Measurements from ENCODE around the gene TNS2. TPM values are rescaled to one million over a fixed set of nuclear protein-coding genes. Genes with fewer than 3 reads are reported as not detected.
"Not testable (repeated sequence)": the region's sequence is repeated elsewhere in the genome, so short reads cannot be mapped to it uniquely, and the experiment has no call there.

The TNS2 gene
- total RNA-seq, 1 donor from 2014 or later, result 21.8 TPM

DNA sequence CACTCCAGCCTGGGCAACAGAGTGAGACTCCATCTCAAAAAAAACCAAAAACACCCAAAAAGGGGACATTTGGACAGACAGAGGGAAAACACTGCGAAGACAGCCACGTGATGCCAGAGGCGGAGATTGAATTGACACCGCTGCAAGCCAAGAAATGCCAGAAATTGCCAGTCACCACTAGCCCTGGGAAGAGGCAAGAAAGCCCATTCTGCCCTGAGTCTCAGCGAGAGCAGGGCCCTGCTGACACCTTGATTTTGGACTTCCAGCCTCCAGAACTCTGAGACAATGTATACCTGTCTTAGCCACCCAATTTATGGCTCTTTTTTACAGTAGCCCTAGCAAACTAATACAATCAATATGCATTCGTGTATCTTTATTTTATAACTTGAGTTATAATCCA, 40.2 kb downstream of the TNS2 start:
- Mint-ChIP-seq H3K27me3 (no peaks in the 10 kb centered on the region), H3K4me1 (ENCODE audit: unreplicated experiment) (peaks cover 8% of the 10 kb centered on the region), H3K36me3 (no peaks in the 10 kb centered on the region), H3K27ac (no peak overlapping the region), H3K4me3 (no peak overlapping the region), H3K9me3 (no peaks in the 10 kb centered on the region)
- DNase-seq (ENCODE audit: extremely low spot score, unreplicated experiment), result no peak
- TF ChIP-seq, protein P1, sequence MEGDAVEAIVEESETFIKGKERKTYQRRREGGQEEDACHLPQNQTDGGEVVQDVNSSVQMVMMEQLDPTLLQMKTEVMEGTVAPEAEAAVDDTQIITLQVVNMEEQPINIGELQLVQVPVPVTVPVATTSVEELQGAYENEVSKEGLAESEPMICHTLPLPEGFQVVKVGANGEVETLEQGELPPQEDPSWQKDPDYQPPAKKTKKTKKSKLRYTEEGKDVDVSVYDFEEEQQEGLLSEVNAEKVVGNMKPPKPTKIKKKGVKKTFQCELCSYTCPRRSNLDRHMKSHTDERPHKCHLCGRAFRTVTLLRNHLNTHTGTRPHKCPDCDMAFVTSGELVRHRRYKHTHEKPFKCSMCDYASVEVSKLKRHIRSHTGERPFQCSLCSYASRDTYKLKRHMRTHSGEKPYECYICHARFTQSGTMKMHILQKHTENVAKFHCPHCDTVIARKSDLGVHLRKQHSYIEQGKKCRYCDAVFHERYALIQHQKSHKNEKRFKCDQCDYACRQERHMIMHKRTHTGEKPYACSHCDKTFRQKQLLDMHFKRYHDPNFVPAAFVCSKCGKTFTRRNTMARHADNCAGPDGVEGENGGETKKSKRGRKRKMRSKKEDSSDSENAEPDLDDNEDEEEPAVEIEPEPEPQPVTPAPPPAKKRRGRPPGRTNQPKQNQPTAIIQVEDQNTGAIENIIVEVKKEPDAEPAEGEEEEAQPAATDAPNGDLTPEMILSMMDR (conservative IDR thresholded peaks at IDR 0.05), result no peak

DNA sequence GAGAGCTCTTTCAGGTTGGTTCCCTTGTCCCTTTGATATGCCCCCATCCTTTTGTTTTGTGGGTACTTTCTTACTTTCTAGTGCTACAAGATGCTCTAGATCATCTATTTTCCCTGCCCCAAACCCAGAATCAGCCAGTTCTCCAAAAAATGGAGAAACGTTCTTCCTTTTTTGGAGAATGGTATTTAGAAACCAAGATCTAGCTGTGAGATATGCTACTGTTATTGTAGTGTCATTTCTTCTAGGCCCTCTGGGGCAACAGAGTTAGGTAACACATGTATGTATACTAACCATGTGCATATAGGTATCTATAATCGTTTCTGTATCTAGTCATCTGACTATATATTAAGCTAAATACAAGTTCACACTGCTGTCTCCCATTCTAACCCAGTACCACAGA, 40.7 kb downstream of the TNS2 start:
- Mint-ChIP-seq H3K27me3 (peaks cover 3% of the 10 kb centered on the region), H3K4me1 (ENCODE audit: unreplicated experiment) (peaks cover 8% of the 10 kb centered on the region)

DNA sequence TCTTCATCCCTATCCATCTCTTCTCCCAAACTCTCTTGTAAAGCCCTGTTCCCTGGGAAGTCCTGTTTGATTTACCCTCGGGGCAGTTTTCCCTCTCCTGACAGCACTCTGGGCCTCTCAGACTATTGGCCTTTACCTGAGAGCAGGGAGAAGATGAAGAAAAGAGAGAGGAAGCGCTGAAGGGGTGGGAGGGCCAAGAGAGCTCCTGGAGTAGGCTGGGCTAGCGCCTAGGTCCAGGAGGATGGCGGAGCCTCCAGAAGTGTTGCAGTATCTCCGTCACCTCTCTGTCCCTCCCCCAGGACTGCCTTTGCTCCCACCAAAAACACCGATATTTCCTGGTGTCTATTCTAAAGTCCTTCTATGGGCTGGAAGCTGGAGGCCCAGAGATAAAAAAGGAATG, 41.9 kb downstream of the TNS2 start:
- Mint-ChIP-seq H3K4me1 (ENCODE audit: unreplicated experiment) (peaks cover 15% of the 10 kb centered on the region), H3K9me3 (no peaks in the 10 kb centered on the region), H3K36me3 (no peaks in the 10 kb centered on the region), H3K27me3 (peaks cover 10% of the 10 kb centered on the region), H3K4me3 (no peak overlapping the region), H3K27ac (no peak overlapping the region)
- DNase-seq (ENCODE audit: extremely low spot score, unreplicated experiment), result no peak
- TF ChIP-seq, protein P1 (conservative IDR thresholded peaks at IDR 0.05), result no peak

More for the DNA sequence above, 40.7 kb downstream of the TNS2 start:
- no peaks in the 10 kb centered on the region for H3K36me3 Mint-ChIP-seq
- H3K9me3 Mint-ChIP-seq, result no peaks in the 10 kb centered on the region
- DNase-seq (ENCODE audit: extremely low spot score, unreplicated experiment), result no peak
- no peak overlapping the region for H3K4me3 Mint-ChIP-seq
- TF ChIP-seq, protein P1 (conservative IDR thresholded peaks at IDR 0.05), result no peak
- no peak overlapping the region for H3K27ac Mint-ChIP-seq

DNA sequence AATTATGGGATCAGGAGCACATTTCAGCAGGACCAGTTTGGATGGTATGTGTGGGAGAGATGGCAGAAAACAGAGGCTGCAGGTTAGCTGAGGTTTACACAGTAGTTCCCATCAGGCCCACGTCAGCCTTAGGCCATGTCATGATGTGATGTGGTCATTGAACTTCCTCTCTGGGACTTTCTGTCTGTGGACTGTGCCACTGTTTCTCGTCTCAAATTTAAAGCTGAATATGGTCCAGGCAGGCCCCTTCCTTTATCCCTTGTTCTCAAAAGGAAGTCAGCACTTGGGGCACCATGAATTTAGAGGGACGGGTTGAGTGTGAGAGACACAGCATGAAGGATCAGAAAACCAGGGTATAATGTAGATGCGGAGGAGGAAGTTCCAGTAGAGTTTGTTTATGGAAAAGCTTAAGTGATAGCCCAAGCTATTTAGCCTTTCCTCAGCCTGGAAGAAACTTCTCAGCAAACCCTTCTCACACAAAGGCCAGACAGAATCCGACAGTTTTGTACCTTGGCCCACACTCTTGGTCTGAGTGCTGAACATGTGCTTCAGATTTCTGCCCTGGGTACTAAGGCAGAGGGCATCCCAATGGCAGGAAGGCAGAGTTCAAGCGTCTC, 44.0 kb downstream of the TNS2 start:
- peaks cover 24% of the 10 kb centered on the region for H3K27me3 Mint-ChIP-seq
- no peaks in the 10 kb centered on the region for H3K36me3 Mint-ChIP-seq
- H3K27ac Mint-ChIP-seq, result peak overlapping the region; percentile 10
- DNase-seq (ENCODE audit: extremely low spot score, unreplicated experiment), result no peak
- no peak overlapping the region for H3K4me3 Mint-ChIP-seq
- peaks cover 29% of the 10 kb centered on the region for H3K4me1 Mint-ChIP-seq (ENCODE audit: unreplicated experiment)
- H3K9me3 Mint-ChIP-seq, result no peaks in the 10 kb centered on the region
- TF ChIP-seq, protein P1 (conservative IDR thresholded peaks at IDR 0.05), result no peak

DNA sequence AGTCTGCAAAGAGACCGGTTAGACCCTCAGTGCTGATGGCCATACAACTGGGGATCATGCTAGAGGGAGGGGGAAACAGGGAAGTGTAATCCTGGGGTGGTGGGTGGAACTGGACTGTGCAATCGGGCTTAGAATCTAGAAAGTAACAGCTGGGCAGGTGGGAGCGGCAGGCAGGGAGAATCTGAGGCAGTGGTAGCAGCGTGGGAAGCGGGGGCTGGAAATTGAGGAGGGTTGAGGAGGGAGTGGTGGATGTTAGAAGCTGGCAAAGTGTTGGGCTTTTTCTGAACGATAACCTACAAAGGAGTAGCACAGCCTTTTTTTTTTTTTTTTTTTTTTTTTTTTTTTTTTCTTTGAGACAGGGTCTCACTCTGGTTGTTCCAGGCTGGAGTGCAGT, 44.5 kb downstream of the TNS2 start:
- peaks cover 34% of the 10 kb centered on the region for H3K4me1 Mint-ChIP-seq (ENCODE audit: unreplicated experiment)
- DNase-seq (ENCODE audit: extremely low spot score, unreplicated experiment), result no peak
- H3K36me3 Mint-ChIP-seq, result no peaks in the 10 kb centered on the region
- no peak overlapping the region for H3K4me3 Mint-ChIP-seq
- no peaks in the 10 kb centered on the region for H3K9me3 Mint-ChIP-seq
- TF ChIP-seq, protein P1 (conservative IDR thresholded peaks at IDR 0.05), result no peak
- H3K27ac Mint-ChIP-seq, result no peak overlapping the region
- H3K27me3 Mint-ChIP-seq, result peaks cover 29% of the 10 kb centered on the region

DNA sequence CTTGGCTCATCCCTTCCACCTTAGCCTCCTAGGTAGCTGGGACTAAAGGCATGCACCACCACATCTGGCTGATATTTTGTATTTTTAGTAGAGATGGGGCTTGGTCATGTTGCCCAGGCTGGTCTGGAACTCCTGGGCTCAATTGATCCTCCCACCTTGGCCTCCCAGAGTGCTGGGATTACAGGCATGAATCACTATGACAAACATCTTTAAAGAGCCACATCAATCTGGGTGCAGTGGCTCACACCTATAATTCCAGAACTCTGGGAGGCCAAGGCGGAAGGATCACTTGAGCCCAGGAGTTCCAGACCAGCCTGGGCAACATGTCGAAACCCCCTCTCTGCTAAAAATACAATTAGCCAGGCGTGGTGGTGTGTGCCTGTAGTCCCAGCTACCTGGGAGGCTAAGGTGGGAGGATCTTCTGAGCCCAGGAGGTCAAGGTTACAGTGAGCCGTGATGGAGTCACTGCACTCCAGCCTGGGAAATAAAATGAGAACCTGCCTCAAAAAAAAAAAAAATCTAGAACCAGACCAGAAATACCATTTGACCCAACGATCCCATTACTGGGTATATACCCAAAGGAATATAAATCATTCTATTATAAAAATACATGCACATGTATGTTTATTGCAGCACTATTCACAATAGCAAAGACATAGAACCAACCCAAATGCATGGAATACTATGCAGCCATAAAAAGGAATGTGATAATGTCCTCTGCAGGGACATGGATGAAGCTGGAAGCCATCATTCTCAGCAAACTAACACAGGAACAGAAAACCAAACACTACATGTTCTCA, 45.1 kb downstream of the TNS2 start:
- Mint-ChIP-seq H3K27me3 (peaks cover 30% of the 10 kb centered on the region), H3K4me1 (ENCODE audit: unreplicated experiment) (peaks cover 36% of the 10 kb centered on the region)
- H3K9me3 Mint-ChIP-seq; H3K4me3 Mint-ChIP-seq; H3K36me3 Mint-ChIP-seq; H3K27ac Mint-ChIP-seq; DNase-seq (ENCODE audit: extremely low spot score, unreplicated experiment): not testable (repeated sequence)

DNA sequence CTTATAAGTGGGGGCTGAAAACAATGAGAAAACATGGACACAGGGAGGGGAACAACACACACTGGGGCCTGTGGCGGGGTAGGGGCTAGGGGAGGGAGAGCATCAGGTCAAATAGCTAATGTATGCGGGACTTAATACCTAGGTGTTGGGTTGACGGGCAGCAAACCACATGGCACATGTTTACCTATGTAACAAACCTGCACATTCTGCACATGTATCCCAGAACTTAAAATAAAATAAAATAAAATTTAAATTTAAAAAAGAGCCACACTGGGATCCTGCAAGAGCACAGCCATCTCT, 45.7 kb downstream of the TNS2 start:
- H3K4me1 Mint-ChIP-seq (ENCODE audit: unreplicated experiment), result peaks cover 36% of the 10 kb centered on the region
- H3K36me3 Mint-ChIP-seq, result not testable (repeated sequence)

More for the DNA sequence above, 45.7 kb downstream of the TNS2 start:
- DNase-seq (ENCODE audit: extremely low spot score, unreplicated experiment); H3K27ac Mint-ChIP-seq; H3K4me3 Mint-ChIP-seq; H3K9me3 Mint-ChIP-seq: not testable (repeated sequence)
- H3K27me3 Mint-ChIP-seq, result peaks cover 30% of the 10 kb centered on the region
